GM23338 (cell line): Measurements from ENCODE around the gene LDB1.

ENCODE experiments used
- CREB1 ChIP-seq: fragments of 250-450 bp; sonication (Bioruptor Pico); IDR thresholded peaks from 2 replicates; pipeline ENCODE4 v1.5.0; 2020; ENCODE audit warnings: low read depth, mild to moderate bottlenecking, moderate library complexity
- EZH2 ChIP-seq: fragments of 200-600 bp; sonication (generic); IDR thresholded peaks from one replicate; pipeline ENCODE4 v1.8.0; 2017; ENCODE audit warnings: antibody characterized with exemption, mild to moderate bottlenecking, low read depth; ENCODE audit not compliant: unreplicated experiment
- EZH2phosphoT487 ChIP-seq: fragments of 200-600 bp; sonication (generic); IDR thresholded peaks from one replicate; pipeline ENCODE4 v1.8.1; 2018; ENCODE audit warnings: antibody characterized with exemption; ENCODE audit not compliant: unreplicated experiment
- JUNB ChIP-seq: IDR thresholded peaks from one replicate; pipeline ENCODE4 v1.6.1; 2016; ENCODE audit warnings: antibody characterized with exemption; ENCODE audit not compliant: unreplicated experiment
- NANOG ChIP-seq: IDR thresholded peaks from 2 replicates; pipeline ENCODE4 v1.6.1; 2016; ENCODE audit warnings: antibody characterized with exemption, borderline replicate concordance
- POLR2AphosphoS5 ChIP-seq: IDR thresholded peaks from 2 replicates; pipeline ENCODE4 v1.6.1; 2016; ENCODE audit warnings: antibody characterized with exemption, low read depth
- ZNF114 ChIP-seq: fragments of 250-450 bp; sonication (Bioruptor Pico); IDR thresholded peaks from 2 replicates; pipeline ENCODE4 v1.5.0; 2020; ENCODE audit warnings: mild to moderate bottlenecking, moderate library complexity
- TF ChIP-seq, protein P1 (sequence below): IDR thresholded peaks from 2 replicates; pipeline ENCODE4 v1.6.1; 2016; ENCODE audit warnings: antibody characterized with exemption
- TF ChIP-seq, protein P2 (sequence below), 2 experiments: fragments of 200-600 bp in 1 of 2; sonication (generic) in 1 of 2; conservative IDR thresholded peaks; 2 replicates each; pipeline versions ENCODE4 v1.5.1 to v1.6.1; 2016 to 2017; ENCODE audit warnings: antibody characterized with exemption in 2 of 2, low read depth in 2 of 2, mild to moderate bottlenecking in 2 of 2, moderate library complexity in 1 of 2
- TF ChIP-seq, protein P3 (sequence below): IDR thresholded peaks from one replicate; pipeline ENCODE4 v1.6.1; 2018; ENCODE audit warnings: antibody characterized with exemption; ENCODE audit not compliant: unreplicated experiment

DNA sequence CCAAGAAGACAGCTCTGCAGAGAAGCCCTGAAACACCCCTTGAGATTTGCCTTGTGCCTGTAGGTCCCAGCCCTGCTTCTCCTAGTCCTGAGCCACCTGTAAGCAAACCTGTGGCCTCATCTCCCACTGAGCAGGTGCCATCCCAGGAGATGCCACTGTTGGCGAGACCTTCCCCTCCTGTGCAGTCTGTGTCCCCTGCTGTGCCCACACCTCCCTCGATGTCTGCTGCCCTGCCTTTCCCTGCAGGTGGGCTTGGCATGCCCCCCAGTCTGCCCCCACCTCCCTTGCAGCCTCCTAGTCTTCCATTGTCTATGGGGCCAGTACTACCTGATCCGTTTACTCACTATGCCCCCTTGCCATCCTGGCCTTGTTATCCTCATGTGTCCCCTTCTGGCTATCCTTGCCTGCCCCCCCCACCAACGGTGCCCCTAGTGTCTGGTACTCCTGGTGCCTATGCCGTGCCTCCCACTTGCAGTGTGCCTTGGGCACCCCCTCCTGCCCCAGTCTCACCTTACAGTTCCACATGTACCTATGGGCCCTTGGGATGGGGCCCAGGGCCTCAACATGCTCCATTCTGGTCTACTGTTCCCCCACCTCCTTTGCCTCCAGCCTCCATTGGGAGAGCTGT lies 20.9 kb upstream of the LDB1 start:
- TF ChIP-seq, protein P1, sequence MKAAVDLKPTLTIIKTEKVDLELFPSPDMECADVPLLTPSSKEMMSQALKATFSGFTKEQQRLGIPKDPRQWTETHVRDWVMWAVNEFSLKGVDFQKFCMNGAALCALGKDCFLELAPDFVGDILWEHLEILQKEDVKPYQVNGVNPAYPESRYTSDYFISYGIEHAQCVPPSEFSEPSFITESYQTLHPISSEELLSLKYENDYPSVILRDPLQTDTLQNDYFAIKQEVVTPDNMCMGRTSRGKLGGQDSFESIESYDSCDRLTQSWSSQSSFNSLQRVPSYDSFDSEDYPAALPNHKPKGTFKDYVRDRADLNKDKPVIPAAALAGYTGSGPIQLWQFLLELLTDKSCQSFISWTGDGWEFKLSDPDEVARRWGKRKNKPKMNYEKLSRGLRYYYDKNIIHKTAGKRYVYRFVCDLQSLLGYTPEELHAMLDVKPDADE: no peak
- TF ChIP-seq, protein P2, sequence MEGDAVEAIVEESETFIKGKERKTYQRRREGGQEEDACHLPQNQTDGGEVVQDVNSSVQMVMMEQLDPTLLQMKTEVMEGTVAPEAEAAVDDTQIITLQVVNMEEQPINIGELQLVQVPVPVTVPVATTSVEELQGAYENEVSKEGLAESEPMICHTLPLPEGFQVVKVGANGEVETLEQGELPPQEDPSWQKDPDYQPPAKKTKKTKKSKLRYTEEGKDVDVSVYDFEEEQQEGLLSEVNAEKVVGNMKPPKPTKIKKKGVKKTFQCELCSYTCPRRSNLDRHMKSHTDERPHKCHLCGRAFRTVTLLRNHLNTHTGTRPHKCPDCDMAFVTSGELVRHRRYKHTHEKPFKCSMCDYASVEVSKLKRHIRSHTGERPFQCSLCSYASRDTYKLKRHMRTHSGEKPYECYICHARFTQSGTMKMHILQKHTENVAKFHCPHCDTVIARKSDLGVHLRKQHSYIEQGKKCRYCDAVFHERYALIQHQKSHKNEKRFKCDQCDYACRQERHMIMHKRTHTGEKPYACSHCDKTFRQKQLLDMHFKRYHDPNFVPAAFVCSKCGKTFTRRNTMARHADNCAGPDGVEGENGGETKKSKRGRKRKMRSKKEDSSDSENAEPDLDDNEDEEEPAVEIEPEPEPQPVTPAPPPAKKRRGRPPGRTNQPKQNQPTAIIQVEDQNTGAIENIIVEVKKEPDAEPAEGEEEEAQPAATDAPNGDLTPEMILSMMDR (conservative IDR thresholded peaks at IDR 0.05; ENCODE audit: low read depth in 2 of 2): no peak
- TF ChIP-seq EZH2 (no peak), JUNB (no peak), POLR2AphosphoS5 (no peak), CREB1 (CRISPR knock-in tag) (no peak), EZH2phosphoT487 (no peak), ZNF114 (CRISPR knock-in tag) (no peak), NANOG (no peak)
- TF ChIP-seq, protein P3, sequence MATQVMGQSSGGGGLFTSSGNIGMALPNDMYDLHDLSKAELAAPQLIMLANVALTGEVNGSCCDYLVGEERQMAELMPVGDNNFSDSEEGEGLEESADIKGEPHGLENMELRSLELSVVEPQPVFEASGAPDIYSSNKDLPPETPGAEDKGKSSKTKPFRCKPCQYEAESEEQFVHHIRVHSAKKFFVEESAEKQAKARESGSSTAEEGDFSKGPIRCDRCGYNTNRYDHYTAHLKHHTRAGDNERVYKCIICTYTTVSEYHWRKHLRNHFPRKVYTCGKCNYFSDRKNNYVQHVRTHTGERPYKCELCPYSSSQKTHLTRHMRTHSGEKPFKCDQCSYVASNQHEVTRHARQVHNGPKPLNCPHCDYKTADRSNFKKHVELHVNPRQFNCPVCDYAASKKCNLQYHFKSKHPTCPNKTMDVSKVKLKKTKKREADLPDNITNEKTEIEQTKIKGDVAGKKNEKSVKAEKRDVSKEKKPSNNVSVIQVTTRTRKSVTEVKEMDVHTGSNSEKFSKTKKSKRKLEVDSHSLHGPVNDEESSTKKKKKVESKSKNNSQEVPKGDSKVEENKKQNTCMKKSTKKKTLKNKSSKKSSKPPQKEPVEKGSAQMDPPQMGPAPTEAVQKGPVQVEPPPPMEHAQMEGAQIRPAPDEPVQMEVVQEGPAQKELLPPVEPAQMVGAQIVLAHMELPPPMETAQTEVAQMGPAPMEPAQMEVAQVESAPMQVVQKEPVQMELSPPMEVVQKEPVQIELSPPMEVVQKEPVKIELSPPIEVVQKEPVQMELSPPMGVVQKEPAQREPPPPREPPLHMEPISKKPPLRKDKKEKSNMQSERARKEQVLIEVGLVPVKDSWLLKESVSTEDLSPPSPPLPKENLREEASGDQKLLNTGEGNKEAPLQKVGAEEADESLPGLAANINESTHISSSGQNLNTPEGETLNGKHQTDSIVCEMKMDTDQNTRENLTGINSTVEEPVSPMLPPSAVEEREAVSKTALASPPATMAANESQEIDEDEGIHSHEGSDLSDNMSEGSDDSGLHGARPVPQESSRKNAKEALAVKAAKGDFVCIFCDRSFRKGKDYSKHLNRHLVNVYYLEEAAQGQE: no peak
